ENCODE results near the gene TINAGL1.
"Not testable (repeated sequence)": the region's sequence is repeated elsewhere in the genome, so short reads cannot be mapped to it uniquely, and the experiment has no call there.

Gene TINAGL1

GRCh38 chr1:31583995-31584868 is 7.9 kb downstream of the TINAGL1 start:
- no peak for DNase-seq

- no peak for DNase-seq
These were observed 8.8 kb downstream of the TINAGL1 start for GRCh38 chr1:31584869-31585735.

DNA sequence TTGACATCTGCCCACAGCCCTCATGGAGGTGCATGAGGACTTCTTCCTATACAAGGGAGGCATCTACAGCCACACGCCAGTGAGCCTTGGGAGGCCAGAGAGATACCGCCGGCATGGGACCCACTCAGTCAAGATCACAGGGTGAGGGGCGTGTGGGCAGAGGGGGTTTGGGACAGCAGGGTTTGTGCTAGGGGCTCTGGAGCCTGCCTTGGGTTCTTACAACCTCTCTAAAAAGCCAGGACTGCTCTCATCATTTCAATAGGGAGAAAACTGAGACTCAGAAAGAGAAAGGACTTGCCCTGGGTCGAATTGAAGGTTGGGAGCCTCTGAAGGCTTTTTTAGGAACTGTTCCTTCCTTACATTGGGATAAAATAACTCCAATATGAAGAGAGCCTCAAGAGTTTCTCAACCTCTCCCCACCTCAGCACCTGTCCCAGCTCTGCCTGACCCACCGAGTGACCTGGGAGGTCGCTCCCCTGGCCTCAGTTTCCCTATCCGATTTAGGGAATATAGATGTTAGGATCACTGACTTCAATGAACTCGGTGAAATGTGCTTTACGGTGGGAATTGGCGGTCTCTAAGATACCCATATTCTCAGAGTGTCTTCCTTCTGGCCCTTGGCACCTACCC is 9.5 kb downstream of the TINAGL1 start:
- DNase-seq = no peak

DNA sequence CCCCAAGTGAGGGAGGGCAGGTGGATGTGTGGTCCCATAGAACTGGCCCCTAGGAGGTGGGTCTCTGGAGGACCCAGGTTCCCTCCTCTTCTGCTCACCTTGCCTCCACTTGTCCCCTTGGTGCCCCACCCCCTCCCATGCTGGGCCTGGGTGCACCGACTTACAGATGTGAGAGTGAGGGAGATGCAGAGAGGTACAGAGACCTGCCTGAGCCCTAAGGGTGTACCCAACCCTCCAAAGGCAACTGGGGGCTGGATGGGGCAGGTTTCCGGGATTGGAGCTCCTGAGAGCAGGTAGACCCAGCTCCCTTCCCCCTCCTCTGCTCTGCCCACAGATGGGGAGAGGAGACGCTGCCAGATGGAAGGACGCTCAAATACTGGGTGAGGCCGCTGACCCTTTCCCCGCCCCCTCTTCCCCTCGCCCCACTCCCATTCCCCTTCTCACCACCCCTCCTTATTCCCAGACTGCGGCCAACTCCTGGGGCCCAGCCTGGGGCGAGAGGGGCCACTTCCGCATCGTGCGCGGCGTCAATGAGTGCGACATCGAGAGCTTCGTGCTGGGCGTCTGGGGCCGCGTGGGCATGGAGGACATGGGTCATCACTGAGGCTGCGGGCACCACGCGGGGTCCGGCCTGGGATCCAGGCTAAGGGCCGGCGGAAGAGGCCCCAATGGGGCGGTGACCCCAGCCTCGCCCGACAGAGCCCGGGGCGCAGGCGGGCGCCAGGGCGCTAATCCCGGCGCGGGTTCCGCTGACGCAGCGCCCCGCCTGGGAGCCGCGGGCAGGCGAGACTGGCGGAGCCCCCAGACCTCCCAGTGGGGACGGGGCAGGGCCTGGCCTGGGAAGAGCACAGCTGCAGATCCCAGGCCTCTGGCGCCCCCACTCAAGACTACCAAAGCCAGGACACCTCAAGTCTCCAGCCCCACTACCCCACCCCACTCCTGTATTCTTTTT is 10.3 kb downstream of the TINAGL1 start:
- no peak for DNase-seq

- DNase-seq = not testable (repeated sequence)
These were observed 11.0 kb downstream of the TINAGL1 start for GRCh38 chr1:31587328-31587699.

DNA sequence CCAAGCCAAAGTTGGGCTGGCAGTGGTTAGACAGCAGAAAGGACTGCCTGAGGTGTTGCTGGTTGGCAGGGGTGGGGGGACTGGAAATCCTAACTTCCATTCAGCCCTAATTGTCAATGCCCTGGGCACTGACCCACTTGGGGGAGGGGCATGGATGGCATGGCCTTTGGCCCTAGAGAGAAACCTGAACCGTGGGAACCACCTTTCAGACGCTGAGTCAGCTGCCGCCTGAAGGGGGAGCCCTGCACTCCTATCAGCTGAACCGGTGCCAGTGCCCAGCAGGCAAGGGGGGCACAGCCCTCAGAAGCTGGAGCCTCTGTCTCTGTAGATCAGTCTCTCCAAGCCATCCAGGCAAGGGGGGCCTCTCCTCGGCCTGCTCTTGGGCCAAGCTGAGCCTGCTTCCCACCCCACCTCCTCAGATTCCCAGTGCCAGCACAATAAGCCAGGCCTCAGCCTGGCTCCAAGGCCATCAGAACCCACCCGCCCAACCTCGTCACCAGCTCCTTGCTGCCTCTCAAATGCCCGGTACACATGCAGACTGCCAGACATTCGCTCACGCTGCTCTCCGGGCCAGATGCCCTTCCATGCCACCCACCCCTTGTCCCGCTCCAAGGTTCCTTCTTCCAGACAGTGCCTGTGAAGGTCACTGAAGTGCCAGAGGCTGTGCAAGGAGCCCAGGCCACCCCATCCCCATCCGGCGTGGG is 11.6 kb downstream of the TINAGL1 start:
- peak; percentile 39 for DNase-seq

DNA sequence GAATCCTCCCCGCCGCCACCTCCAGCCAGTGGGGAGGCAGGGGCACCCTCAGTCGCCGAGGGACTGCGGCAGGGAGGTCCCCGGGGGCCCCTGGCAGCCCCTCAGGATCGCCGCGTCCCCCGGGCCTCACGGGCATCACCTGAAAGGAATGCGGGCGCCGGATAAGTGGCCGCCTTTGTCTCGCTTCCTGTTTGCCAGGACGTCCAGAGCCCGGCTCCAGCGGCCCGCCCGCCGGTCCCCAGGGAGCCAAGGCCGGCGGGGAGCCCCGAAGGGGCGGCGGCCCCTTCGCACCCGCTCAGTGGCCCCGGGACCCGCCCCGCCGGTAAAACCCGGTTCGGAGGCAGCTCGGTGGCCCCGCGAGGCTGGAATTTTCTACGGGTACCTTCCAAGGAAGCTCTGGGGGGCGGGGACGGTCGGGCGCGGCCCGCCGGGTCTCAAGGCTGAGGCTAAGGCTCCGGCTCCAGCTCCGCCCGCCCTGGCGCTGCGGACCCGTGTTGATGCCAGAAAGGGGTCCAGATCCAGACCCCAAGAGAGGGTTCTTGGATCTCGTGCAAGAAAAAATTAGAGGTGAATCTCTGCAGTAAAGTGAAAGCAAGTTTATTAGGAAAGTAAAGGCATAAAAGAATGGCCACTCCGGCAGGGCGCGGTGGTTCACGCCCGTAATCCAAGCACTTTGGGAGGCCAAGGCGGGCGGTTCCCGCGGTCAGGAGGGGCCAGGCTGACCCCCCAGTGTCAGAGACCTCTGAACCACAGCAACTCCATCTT is 12.6 kb downstream of the TINAGL1 start:
- DNase-seq = no peak

- no peak for DNase-seq
These were observed 15.2 kb downstream of the TINAGL1 start for GRCh38 chr1:31591425-31592093.

DNA sequence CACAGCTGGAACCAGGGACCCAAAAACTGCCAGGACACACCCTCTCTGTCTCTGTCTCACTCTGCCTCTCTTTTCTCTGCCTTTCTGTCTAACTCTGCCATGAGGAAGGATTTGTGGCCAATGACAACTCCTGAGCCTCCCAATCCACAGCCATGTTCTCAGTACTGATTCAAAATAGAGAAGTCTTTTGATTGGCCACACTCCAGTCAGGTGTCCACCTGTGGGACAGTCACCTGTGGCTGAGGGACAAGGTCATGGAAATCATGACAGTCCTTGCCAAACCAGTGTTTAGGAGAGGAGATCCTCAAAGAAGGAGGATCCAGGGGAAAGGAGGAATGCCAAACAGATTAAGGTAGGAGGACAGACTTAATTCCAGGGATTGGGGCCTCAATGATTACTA is 15.8 kb downstream of the TINAGL1 start:
- DNase-seq = no peak

- no peak for DNase-seq
These were observed 16.9 kb downstream of the TINAGL1 start for GRCh38 chr1:31593136-31593665.

- peak; percentile 58 for DNase-seq
These were observed 17.7 kb downstream of the TINAGL1 start for GRCh38 chr1:31593770-31594632.

GRCh38 chr1:31595836-31596736 is 19.8 kb downstream of the TINAGL1 start:
- DNase-seq = no peak

GRCh38 chr1:31596737-31597097 is 20.4 kb downstream of the TINAGL1 start:
- DNase-seq = no peak

GRCh38 chr1:31598980-31599379 is 22.7 kb downstream of the TINAGL1 start:
- DNase-seq = no peak

DNA sequence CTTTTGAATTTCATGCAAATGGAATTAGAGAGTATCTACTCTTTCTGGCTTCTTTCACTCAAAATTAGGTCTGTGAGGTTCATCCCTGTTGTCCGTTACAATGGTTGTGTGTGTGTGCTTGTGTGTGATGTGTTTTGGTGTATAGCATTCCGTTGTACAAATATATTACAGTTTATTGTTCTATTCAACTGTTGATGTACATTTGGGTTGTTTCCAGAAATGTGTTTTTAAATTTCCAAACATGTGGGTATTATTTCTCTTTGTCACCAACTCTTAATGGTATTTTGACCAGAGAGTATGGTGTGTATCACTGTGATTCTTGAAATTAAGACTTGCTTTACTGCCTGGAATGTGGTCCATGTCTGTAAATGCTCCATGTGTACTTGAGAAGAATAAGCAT is 24.3 kb downstream of the TINAGL1 start:
- no peak for DNase-seq

GRCh38 chr1:31602081-31602480 is 25.8 kb downstream of the TINAGL1 start:
- DNase-seq = no peak

GRCh38 chr1:31605908-31606427 is 29.7 kb downstream of the TINAGL1 start:
- DNase-seq = peak; percentile 15

DNA sequence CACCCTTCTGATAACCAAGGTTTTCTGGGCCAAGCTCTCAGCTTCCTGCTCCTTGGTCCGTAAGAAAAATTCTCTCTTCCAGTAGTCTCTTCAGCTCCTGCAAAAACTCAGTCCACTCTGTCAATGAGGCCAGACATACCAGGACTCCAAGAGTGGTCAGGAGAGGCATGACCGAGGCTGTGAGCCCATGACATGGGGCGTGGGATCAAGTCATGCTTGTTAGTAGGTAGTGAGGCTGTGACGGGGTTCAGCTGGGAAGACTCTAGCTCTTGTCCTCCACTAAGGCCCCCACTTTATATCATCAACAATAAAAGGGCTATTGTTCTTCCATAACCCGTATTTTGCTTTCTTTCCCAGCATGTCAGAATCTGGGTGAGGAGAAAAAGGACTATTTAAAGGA is 31.0 kb downstream of the TINAGL1 start:
- no peak for DNase-seq

Measured in CD4-positive, alpha-beta T cell treated with Interleukin-17A for 1 hour (primary cell).